ENCODE data around the gene PLS1. TPM values are rescaled to one million over a fixed set of nuclear protein-coding genes. Genes with fewer than 3 reads are reported as not detected.
"Not testable (repeated sequence)": the region's sequence is repeated elsewhere in the genome, so short reads cannot be mapped to it uniquely, and the experiment has no call there.

PLS1 gene, protein sequence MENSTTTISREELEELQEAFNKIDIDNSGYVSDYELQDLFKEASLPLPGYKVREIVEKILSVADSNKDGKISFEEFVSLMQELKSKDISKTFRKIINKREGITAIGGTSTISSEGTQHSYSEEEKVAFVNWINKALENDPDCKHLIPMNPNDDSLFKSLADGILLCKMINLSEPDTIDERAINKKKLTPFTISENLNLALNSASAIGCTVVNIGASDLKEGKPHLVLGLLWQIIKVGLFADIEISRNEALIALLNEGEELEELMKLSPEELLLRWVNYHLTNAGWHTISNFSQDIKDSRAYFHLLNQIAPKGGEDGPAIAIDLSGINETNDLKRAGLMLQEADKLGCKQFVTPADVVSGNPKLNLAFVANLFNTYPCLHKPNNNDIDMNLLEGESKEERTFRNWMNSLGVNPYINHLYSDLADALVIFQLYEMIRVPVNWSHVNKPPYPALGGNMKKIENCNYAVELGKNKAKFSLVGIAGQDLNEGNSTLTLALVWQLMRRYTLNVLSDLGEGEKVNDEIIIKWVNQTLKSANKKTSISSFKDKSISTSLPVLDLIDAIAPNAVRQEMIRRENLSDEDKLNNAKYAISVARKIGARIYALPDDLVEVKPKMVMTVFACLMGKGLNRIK
- 13.9 and 17.1 TPM in 2 replicates for total RNA-seq (2014; rRNA removed; shearing (Covaris generic))

- DNase-seq (ENCODE audit: low read depth): peak; percentile 92
These were observed at the start of gene PLS1 for GRCh38 chr3:142595951-142596725. PLS1 (plus strand) TSS chr3:142596393; CDS start chr3:142664238, 67,845 bp downstream.

DNA sequence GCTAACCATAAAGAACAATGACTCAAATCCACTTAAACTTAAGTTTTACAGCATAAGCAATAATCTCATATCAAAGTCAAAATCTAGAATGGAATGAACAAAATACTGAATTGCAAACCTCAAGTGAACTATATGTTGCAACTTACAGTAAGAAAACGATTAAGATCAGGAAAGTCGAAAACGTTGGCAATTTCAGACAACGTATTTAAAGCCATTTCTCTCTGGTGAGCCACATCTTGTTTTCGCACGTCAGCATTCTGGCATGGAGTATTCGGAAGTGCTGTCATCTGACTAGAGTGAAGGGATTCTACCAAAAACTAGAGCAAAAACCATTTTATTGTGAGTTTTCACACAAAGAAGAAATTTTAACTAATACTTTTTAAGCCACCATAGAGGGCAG lies 46.2 kb upstream of the PLS1 start:
- no peak for DNase-seq (ENCODE audit: low read depth)

GRCh38 chr3:142552579-142552978 lies 43.6 kb upstream of the PLS1 start:
- not testable (repeated sequence) for DNase-seq (ENCODE audit: low read depth)

GRCh38 chr3:142553741-142554140 lies 42.5 kb upstream of the PLS1 start:
- no peak for DNase-seq (ENCODE audit: low read depth)

GRCh38 chr3:142560118-142560517 lies 36.1 kb upstream of the PLS1 start:
- DNase-seq (ENCODE audit: low read depth): no peak

- no peak for DNase-seq (ENCODE audit: low read depth)
These were observed 32.6 kb upstream of the PLS1 start for GRCh38 chr3:142563496-142563997.

- DNase-seq (ENCODE audit: low read depth): no peak
These were observed 30.1 kb upstream of the PLS1 start for GRCh38 chr3:142566096-142566495.

GRCh38 chr3:142568393-142569017 lies 27.7 kb upstream of the PLS1 start:
- DNase-seq (ENCODE audit: low read depth): no peak

DNA sequence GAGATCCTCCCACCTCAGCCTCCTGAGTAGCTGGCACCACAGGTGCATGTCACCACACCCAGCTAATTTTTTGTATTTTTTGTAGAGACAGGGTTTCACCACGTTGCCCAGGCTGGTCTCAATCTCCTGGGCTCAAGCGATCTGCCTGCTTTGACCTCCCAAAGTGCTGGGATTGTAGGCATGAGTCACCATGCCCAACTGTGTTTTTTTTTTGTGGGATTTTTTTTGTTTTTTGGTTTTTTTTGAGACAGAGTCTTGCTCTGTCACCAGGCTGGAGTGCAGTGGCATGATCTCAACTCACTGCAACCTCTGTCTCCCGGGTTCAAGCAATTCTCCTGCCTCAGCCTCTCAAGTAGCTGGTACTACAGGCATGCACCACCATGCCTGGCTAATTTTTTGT lies 26.8 kb upstream of the PLS1 start:
- DNase-seq (ENCODE audit: low read depth): peak; percentile 67

DNA sequence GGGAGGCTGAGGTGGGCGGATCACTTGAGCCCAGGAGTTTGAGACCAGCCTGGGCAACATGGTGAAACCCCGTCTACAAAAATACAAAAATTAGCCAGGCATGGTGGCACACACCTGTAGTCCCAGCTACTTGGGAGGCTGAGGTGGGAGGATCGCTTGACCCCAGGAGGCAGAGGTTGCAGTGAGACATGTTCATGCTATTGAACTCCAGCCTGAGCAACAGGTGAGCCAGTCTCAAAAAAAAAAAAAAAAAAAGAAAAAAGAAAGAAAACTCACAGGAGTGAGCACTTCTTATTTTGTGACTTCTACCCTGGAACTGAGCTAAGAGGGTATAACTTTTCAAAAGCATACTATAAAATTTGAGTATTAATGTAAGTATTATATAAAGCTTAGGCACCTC lies 22.0 kb upstream of the PLS1 start:
- DNase-seq (ENCODE audit: low read depth): not testable (repeated sequence)

GRCh38 chr3:142574665-142575064 lies 21.5 kb upstream of the PLS1 start:
- no peak for DNase-seq (ENCODE audit: low read depth)

GRCh38 chr3:142576792-142577191 lies 19.4 kb upstream of the PLS1 start:
- DNase-seq (ENCODE audit: low read depth): no peak

- peak; percentile 49 for DNase-seq (ENCODE audit: low read depth)
These were observed 18.4 kb upstream of the PLS1 start for GRCh38 chr3:142577696-142578328.

DNA sequence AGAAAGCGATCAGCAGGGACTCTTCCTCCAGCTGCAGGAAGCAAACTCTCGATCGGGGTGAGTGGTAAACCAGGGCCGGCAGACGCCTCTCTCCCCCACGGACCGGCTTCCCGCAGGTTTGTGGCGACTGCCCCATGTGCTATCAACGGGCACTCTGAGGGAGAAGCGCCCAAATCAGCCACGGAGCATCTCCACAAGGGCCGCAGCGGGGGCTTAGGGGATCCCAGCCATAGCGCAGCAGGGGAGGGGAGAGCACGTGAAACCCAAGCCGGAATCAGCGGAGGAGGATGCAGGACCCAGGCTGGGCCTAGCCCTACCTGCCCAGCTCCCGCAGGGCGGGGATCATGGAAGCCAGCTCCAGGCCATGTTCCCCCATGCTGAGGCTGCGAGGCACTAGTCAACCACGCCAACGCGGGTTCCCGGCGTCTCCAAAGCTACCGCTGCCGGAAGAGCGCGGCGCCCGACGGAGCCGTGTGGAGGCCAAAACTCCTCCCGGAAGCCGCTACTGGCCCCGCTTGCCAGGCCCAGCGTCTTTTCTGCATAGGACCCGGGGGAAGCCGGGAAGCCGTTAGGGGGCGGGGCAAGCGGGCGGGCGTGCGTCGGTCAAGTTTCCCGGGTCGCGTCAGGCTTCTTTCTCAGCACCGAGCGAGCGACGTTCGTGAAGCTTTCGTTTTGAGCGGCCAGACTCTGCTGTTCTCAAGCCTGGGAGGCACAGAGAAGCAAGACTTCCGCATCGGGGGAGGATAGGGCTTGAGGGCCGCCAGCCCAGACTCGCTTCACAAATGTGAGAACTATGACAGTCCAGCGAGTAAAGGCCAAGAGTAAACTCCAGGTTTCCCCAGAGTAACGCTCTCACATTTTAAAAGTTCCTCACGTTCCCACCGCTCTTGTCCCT lies 17.6 kb upstream of the PLS1 start, which contains the start of gene ATR:
Gene ATR (minus strand): TSS at position 405 of the 895 bp plus-strand sequence. CDS start 29 bp downstream, at position 376.
- peak; percentile 99 for DNase-seq (ENCODE audit: low read depth)

DNA sequence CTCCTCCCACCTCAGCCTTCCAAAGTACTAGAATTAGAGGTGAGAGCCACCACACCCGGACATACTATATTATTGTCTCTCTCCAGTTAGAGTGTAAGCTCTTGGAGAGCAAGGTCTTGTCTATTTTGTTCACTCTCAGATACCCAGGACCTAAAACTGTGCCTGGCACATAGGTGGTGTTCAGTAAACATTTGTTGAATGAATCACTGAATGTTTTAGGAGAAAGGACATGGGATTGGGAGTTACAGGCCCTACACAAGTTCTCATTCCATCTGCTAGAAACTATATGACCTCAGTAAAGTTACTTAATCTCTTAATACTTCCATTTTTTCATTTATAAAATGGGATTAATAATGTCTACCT lies 16.2 kb upstream of the PLS1 start:
- no peak for DNase-seq (ENCODE audit: low read depth)

DNA sequence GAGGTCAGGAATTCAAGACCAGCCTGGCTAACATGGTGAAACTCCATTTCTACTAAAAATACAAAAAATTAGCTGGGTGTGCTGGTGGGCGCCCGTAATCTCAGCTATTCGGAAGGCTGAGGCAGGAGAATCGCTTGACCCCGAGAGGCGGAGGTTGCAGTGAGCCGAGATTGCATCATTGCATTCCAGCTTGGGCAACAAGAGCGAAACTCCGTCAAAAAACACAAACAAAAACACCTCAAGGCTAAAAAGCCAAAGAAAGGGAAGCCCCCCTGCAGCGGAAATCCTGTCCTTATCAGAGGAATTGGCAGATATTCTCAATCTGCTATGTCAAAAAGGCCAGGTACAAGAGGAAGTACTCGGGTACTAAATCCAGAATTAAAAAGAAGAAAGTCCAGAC lies 15.1 kb upstream of the PLS1 start:
- not testable (repeated sequence) for DNase-seq (ENCODE audit: low read depth)

DNA sequence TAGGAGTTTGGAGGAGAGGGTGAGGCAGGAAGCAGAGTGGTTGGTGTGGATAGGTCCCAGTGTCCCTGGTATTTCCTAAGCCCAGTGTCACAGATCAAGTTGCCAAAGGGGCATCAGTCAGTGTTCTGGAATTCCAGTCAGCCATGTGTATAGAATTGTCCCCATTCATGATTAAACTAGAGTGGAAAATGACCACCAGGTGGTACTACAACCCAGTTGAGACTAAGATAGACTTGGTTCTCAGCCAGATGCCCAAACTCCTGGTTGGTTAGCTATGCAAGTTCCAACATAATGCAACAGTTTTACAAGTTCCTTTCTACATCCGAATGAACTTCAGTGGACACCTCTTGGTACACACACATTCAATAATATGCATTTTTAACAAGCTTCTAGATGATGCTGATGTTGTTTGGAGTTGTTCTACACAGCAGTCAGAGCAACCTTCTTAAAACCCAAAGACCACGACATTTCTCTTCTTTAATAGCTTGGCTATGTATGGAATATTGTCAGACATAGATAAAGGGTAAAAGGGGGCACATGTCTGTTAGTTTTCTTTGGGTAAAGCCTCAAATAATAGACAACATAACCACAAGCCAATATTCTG lies 9.3 kb upstream of the PLS1 start:
- peak; percentile 93 for DNase-seq (ENCODE audit: low read depth)

DNA sequence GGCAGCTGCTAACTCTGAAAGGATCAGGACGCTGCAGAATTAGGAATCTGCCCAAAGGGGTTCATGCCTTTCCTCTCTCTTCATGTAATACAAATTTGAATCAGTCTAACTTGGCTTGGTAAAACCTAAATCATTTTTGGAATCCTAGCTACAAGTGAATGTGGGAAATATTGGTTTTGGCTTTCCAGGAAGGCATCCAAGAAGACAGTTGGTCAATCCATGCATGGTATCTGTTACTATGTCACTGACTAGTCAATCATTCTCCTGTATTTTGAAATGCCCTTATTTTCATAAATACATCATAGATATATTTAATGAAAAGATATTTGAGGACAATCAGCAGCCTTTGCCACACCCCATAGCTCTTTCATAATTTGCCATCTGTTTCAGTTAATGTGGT lies 7.5 kb upstream of the PLS1 start:
- DNase-seq (ENCODE audit: low read depth): no peak

DNA sequence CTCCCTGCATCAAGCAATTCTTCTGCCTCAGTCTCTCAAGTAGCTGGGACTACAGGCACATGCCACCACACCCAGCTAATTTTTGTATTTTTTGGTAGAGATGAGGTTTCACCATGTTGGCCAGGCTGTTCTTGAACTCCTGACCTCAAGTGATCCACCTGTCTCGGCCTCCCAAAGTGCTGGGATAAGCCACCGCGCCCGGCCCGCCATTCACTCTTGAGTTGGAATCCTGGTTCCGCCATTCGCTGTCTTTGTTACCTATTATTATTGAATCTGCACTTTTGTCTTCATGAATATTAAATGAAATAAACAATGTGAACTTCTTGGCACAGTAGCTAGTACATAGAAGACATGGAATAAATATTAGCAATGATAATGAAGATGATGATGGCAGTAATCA lies 3.9 kb upstream of the PLS1 start:
- not testable (repeated sequence) for DNase-seq (ENCODE audit: low read depth)

GRCh38 chr3:142595141-142595540 lies 1.1 kb upstream of the PLS1 start:
- DNase-seq (ENCODE audit: low read depth): no peak

Measured in M059J (cell line).